Measurements from ENCODE around the gene NDRG4.

NDRG4 gene, protein sequence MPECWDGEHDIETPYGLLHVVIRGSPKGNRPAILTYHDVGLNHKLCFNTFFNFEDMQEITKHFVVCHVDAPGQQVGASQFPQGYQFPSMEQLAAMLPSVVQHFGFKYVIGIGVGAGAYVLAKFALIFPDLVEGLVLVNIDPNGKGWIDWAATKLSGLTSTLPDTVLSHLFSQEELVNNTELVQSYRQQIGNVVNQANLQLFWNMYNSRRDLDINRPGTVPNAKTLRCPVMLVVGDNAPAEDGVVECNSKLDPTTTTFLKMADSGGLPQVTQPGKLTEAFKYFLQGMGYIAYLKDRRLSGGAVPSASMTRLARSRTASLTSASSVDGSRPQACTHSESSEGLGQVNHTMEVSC

DNA sequence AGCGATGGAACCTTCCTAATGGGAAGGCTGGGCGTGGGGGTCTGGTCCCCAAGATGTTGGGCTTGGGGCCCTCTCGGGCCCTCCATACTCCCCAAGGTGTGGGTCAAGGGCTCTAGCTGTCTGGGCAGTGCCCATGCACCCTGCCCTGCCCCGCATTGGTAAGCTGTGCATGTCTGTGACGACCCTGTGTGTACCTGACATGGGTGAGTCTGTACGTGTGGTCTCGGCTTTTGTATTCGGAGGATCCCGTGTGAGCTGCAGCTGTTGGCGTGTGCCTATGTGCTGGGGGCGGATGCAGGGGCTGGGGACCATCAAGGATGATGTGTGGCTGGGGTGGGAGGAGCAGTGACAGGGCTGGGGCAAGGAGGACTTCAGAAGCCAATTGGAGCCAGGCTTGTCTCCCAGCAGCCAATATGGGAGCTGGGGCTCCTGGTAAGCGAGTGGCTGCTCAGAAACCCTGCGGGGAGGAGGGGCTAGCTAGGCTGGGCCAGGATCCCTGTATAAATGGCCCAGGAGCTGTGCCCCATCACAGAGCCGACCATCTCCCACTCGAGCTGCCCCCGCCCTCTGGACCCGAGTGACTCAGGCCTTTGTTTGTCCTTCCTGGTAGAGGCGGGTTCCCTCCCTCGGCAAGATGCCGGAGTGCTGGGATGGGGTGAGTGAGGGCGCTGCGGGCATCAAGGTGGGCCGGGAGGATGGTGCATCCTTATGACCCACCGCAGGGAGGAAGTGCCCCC is at the start of gene NDRG4:
Gene NDRG4, plus strand, starts transcription at position 529 of the 737 bp plus-strand sequence. Its CDS starts 106 bp downstream, at position 635.
- DNase-seq (ENCODE audit: low spot score) = peak; percentile 94

GRCh38 chr16:58450590-58450989 is 49.4 kb upstream of the NDRG4 start:
- no peak for DNase-seq (ENCODE audit: low spot score)

DNA sequence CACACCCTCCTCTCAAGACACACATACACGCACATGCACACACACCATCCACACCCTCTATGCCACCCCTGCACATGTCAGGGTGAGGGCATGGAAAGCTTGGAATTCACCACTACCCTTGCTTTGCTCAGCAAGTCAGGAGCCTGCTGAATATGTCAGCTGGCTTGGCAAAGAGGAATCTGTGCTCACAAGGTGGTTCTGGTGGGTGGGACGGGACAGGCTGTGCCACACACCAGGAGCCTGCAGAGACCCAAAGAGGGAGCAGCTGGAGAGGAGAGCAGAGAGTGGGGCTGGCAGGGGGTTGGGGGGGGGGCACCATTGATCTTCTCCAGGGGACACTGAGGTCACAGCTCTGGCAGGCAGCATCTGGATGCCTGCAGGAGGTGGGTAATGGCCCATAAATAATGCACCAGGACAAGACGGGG is 48.7 kb upstream of the NDRG4 start:
- no peak for DNase-seq (ENCODE audit: low spot score)

DNA sequence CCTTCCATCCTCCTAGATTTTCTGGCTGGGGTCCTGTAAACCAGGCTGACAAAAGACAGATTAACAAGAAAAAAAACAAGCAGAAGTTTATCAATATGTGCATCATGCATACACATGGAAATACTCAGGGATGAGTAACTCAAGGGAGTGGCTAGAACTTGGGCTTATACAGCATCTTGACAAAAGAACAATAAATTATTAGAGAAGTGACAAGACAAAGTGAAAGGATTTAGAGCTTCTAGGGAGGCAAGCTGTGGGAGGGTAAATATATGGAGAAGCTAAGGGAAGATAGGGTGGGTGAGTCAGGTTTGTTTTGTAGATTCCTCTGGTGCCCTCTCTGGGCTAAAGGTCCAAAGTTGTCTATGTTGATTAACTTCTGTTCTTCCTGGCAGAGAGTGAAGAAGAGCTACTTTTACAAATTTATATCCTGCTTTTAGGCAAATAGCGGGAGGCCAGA is 48.0 kb upstream of the NDRG4 start:
- DNase-seq (ENCODE audit: low spot score) = no peak

DNA sequence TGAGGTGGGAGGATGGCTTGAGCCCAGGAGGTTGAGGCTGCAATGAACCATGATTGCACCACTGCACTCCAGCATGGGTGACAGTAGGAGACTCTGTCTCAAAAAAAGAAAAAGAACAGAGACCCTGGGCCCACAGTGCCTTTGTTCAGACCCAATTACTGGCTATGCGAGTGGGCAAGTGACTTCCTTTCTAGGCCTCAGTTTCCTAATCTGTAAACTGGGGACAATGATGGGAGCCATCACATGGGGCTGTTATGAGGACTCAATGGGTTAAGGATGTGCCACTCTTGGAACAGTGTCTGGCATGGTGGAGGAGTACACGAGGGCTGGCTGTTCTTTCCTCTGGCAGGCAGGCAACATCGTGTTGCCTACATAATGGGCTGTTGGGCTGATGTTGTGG is 47.3 kb upstream of the NDRG4 start:
- no peak for DNase-seq (ENCODE audit: low spot score)

- no peak for DNase-seq (ENCODE audit: low spot score)
Observed at GRCh38 chr16:58454178-58454577, 45.8 kb upstream of the NDRG4 start.

DNA sequence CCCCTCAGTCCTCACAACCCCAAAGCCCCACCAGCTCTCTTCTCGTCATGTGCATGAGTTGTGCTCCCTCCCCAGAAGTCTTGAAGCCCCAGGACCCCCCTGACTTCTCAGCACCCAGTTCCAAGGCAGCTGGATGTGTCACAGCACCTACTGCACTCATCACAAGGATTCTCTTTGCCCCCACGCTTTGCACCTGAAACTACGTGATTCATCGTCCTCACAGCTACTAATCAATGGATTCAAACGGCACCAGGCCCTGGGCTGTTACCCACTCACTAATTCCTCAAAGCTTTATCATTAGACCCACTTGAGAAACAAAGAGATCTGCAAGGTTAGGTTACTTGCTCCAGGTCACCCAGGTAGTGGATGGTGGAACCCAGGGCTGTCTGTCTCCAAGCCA is 45.1 kb upstream of the NDRG4 start:
- DNase-seq (ENCODE audit: low spot score) = no peak

DNA sequence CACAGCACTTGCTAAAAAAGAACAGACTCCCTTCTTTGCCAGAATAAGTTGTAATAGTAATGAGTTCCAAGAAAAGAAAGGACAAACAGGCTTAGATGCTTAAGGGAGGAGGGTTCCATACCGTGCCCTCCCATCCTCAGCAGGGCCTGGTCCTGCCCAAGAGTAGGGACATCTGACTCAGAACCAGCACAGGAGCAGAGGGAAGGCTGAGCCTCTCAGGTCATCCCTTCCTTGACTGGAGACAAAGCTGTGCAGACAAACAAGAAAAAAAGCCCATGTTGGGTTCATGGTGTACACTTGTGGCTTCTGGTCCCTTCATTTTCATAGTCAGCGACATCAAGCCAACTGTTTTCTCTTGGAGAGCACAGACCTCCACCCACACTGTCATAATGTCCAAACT is 44.2 kb upstream of the NDRG4 start:
- DNase-seq (ENCODE audit: low spot score) = no peak

- DNase-seq (ENCODE audit: low spot score) = no peak
Observed at GRCh38 chr16:58456193-58456592, 43.8 kb upstream of the NDRG4 start.

GRCh38 chr16:58458606-58459343 is 41.2 kb upstream of the NDRG4 start:
- no peak for DNase-seq (ENCODE audit: low spot score)

DNA sequence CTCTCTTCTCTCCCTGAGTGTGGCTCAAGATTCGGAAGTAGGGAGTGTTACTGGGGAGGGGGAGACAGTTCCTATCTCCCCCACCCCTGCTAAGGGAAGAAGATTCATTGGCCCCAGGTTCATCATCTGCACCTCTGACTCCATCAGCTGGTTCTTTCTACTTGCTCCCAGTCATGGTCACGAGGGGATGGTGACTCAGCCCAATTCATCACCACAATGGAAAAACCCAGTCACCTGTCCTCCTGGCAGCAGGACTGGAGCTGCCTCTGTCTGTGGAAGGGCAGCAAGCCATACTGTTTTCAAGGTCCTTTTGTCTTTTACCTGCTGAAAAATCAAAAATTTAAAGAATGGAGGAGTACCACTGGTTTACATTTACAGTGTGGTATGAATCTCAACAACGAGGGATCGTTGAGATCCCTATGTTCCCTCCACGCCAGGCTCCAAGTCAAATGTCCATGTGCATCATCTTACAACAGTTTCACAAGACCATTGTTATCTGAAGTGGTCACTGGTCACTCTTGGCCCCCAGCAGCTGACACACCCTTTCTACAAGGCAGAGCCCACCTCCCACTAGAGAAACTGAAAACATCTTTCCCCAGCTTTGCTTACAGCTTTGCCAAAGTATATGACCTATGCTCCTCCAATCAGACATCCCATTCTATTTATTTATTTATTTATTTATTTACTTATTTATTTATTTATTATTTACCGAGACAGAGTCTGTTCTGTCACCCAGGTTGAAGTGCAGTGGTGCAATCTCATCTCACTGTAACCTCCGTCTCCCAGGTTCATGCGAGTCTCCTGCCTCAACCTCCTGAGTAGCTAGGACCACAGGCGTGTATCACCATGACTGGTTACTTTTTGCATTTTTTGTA is 40.4 kb upstream of the NDRG4 start:
- no peak for DNase-seq (ENCODE audit: low spot score)

- no peak for DNase-seq (ENCODE audit: low spot score)
Observed at GRCh38 chr16:58460219-58460610, 39.7 kb upstream of the NDRG4 start.

- DNase-seq (ENCODE audit: low spot score) = no peak
Observed at GRCh38 chr16:58461056-58461455, 38.9 kb upstream of the NDRG4 start.

GRCh38 chr16:58461640-58462039 is 38.3 kb upstream of the NDRG4 start:
- no peak for DNase-seq (ENCODE audit: low spot score)

DNA sequence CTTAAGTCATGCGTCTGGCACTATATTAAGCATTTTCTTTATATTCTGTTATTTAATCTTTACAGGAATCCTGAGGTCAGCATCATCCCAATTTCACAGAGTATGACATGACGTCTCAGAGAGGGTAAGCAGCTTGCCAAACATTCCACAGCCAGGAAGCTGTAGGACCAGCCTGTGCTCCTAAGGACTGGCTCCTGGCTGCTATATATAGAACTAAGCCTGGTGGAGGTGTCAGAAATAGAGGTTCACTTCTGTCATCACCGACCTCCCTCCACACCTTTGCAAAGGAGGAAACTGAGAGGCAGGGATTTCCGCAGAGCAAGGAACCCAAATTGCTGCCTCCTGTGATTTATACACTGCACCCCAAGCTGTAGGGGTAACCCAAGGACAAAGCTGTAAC is 37.9 kb upstream of the NDRG4 start:
- peak; percentile 20 for DNase-seq (ENCODE audit: low spot score)

GRCh38 chr16:58462499-58462996 is 37.4 kb upstream of the NDRG4 start:
- DNase-seq (ENCODE audit: low spot score) = no peak

DNA sequence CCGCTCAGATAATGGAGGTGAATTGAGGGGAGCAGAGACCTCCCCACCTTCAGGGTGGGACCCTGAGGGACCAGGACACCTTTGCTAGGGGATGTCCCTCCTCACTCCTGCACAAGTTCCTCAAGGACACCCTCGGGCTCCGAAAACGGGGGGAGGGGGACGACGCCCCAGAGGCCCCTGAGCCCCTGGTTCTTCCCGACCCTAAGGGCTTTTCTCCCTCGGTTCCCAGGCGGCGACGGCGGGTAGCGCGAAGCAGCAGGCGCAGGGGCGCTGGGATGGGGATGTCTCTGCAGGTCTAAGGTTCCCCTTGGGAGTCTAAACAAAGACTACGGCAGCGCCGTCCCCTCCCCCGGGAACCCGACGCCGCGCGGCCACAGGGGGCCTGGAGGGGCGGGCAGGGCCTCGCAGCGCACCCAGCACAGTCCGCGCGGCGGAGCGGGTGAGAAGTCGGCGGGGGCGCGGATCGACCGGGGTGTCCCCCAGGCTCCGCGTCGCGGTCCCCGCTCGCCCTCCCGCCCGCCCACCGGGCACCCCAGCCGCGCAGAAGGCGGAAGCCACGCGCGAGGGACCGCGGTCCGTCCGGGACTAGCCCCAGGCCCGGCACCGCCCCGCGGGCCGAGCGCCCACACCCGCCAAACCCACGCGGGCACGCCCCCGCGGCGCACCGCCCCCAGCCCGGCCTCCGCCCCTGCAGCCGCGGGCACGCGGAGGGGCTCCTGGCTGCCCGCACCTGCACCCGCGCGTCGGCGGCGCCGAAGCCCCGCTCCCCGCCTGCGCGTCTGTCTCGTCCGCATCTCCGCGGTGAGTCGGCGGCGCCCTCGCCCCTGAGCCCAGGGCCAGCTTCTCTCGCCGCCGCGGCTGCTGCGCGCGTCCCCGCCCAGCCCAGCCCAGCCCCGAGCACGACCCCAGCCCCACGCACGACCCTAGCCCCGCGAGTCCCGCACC is 36.7 kb upstream of the NDRG4 start:
- DNase-seq (ENCODE audit: low spot score) = no peak

- no peak for DNase-seq (ENCODE audit: low spot score)
Observed at GRCh38 chr16:58464047-58464915, 35.7 kb upstream of the NDRG4 start.

Data from pons (tissue), 1 donor.